Breast epithelium (tissue), 3 donors: Measurements from ENCODE around the gene DUSP3.

ENCODE experiments used
- POLR2A ChIP-seq: fragments of 450-650 bp; IDR thresholded peaks from one replicate; pipeline ENCODE4 v1.6.1; 2016; ENCODE audit warnings: antibody characterized with exemption, mild to moderate bottlenecking, moderate library complexity
- POLR2AphosphoS5 ChIP-seq, 3 donors: sonication (generic); formaldehyde crosslinking; IDR thresholded peaks; one replicate each; pipeline ENCODE4 v1.6.1; 2017; ENCODE audit warnings: antibody characterized with exemption in 3 of 3
- TF ChIP-seq, protein P1 (sequence below), 3 donors: fragments of 450-650 bp; IDR thresholded peaks; one replicate each; pipeline ENCODE4 v1.5.1; 2016 to 2017; ENCODE audit warnings: antibody characterized with exemption in 3 of 3, mild to moderate bottlenecking in 3 of 3, moderate library complexity in 3 of 3

- TF ChIP-seq, protein P1, sequence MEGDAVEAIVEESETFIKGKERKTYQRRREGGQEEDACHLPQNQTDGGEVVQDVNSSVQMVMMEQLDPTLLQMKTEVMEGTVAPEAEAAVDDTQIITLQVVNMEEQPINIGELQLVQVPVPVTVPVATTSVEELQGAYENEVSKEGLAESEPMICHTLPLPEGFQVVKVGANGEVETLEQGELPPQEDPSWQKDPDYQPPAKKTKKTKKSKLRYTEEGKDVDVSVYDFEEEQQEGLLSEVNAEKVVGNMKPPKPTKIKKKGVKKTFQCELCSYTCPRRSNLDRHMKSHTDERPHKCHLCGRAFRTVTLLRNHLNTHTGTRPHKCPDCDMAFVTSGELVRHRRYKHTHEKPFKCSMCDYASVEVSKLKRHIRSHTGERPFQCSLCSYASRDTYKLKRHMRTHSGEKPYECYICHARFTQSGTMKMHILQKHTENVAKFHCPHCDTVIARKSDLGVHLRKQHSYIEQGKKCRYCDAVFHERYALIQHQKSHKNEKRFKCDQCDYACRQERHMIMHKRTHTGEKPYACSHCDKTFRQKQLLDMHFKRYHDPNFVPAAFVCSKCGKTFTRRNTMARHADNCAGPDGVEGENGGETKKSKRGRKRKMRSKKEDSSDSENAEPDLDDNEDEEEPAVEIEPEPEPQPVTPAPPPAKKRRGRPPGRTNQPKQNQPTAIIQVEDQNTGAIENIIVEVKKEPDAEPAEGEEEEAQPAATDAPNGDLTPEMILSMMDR (IDR thresholded peaks at IDR 0.05): no peak
- no peak for TF ChIP-seq POLR2A
- TF ChIP-seq POLR2AphosphoS5 (IDR thresholded peaks at IDR 0.05): no peak
Measured at GRCh38 chr17:43799047-43799446, 20.3 kb upstream of the DUSP3 start.
